ENCODE results near the gene MIER3. TPM values are rescaled to one million over a fixed set of nuclear protein-coding genes. Genes with fewer than 3 reads are reported as not detected.

MIER3 gene
- total RNA-seq, 3 donors from 2014 or later: 95.6 to 171 (median 100) TPM

- no peaks in the 10 kb centered on the region for H3K36me3 ChIP-seq (ENCODE audit: low read depth)
- DNase-seq (no peak), ATAC-seq (peak; percentile 60)
- TF ChIP-seq, protein P1, sequence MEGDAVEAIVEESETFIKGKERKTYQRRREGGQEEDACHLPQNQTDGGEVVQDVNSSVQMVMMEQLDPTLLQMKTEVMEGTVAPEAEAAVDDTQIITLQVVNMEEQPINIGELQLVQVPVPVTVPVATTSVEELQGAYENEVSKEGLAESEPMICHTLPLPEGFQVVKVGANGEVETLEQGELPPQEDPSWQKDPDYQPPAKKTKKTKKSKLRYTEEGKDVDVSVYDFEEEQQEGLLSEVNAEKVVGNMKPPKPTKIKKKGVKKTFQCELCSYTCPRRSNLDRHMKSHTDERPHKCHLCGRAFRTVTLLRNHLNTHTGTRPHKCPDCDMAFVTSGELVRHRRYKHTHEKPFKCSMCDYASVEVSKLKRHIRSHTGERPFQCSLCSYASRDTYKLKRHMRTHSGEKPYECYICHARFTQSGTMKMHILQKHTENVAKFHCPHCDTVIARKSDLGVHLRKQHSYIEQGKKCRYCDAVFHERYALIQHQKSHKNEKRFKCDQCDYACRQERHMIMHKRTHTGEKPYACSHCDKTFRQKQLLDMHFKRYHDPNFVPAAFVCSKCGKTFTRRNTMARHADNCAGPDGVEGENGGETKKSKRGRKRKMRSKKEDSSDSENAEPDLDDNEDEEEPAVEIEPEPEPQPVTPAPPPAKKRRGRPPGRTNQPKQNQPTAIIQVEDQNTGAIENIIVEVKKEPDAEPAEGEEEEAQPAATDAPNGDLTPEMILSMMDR (IDR thresholded peaks at IDR 0.05): no peak
- intact Hi-C loops (cut with DNase I, micrococcal nuclease): no loop called here
- no peaks in the 10 kb centered on the region for H3K9me3 ChIP-seq
- peaks cover 6% of the 10 kb centered on the region for H3K4me1 ChIP-seq (ENCODE audit: low read depth)
- H3K4me3 ChIP-seq: no peak overlapping the region
Measured at GRCh38 chr5:56973473-56973872, 21.6 kb upstream of the MIER3 start.

DNA sequence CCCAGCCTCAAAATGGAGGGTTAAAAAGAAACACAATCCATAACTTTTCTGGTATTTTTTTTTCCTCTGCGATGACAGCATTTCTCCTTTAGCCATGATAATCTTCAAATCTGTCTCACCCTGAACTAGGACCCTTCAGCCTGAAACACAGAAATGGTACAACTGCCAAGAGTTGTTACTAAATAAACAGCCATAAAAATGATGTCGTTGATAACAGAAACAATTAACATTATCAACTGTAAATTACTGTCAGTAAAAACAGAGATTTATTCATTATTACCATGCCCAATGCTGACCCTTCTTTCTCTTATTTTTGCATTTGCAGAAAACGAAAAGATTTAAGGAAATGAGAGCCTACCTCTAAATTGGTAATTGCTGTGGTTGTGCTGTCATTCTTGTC, 19.4 kb upstream of the MIER3 start:
- ATAC-seq (no peak), DNase-seq (no peak)
- Histone ChIP-seq H3K4me3 (no peak overlapping the region), H3K36me3 (ENCODE audit: low read depth) (no peaks in the 10 kb centered on the region), H3K4me1 (ENCODE audit: low read depth) (peaks cover 6% of the 10 kb centered on the region), H3K9me3 (no peaks in the 10 kb centered on the region)
- TF ChIP-seq, protein P1 (IDR thresholded peaks at IDR 0.05): no peak
- intact Hi-C loops (cut with DNase I, micrococcal nuclease): no loop called here

GRCh38 chr5:56964173-56964572, 12.2 kb upstream of the MIER3 start:
- DNase-seq (no peak), ATAC-seq (peak; percentile 91)
- TF ChIP-seq, protein P1 (IDR thresholded peaks at IDR 0.05): no peak
- Histone ChIP-seq H3K36me3 (ENCODE audit: low read depth) (no peaks in the 10 kb centered on the region), H3K9me3 (no peaks in the 10 kb centered on the region), H3K4me1 (ENCODE audit: low read depth) (peaks cover 11% of the 10 kb centered on the region), H3K4me3 (no peak overlapping the region)
- intact Hi-C loops (cut with DNase I, micrococcal nuclease): no loop called here

DNA sequence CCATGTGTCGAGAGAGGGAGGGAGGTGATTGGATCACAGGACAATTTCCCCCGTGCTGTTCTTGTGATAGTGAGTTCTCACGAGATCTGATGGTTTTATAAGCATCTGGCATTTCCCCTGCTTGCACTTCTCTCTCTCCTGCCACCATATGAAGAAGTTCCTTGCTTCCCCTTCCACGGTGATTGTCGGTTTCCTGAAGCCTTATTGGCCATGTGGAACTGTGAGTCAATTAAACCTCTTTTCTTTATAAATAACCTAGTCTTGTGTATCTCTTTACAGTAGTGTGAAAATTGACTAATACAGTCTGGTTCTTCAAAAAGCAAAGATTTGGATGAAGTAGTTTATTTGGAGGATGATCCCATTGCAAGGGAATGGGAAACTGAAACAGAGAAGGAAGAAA, 11.3 kb upstream of the MIER3 start:
- intact Hi-C loops (cut with DNase I, micrococcal nuclease): no loop called here
- Histone ChIP-seq H3K4me3 (no peak overlapping the region), H3K36me3 (ENCODE audit: low read depth) (no peaks in the 10 kb centered on the region), H3K9me3 (no peaks in the 10 kb centered on the region), H3K4me1 (ENCODE audit: low read depth) (peaks cover 11% of the 10 kb centered on the region)
- no peak for DNase-seq
- TF ChIP-seq, protein P1 (IDR thresholded peaks at IDR 0.05): no peak
- ATAC-seq: no peak

- ATAC-seq: peak; percentile 3
- TF ChIP-seq, protein P1 (IDR thresholded peaks at IDR 0.05): no peak
- Histone ChIP-seq H3K4me3 (no peak overlapping the region), H3K9me3 (no peaks in the 10 kb centered on the region), H3K36me3 (ENCODE audit: low read depth) (no peaks in the 10 kb centered on the region), H3K4me1 (ENCODE audit: low read depth) (peaks cover 15% of the 10 kb centered on the region)
- intact Hi-C loops (cut with DNase I, micrococcal nuclease): no loop called here
- no peak for DNase-seq
Measured at GRCh38 chr5:56962286-56962685, 10.4 kb upstream of the MIER3 start.

DNA sequence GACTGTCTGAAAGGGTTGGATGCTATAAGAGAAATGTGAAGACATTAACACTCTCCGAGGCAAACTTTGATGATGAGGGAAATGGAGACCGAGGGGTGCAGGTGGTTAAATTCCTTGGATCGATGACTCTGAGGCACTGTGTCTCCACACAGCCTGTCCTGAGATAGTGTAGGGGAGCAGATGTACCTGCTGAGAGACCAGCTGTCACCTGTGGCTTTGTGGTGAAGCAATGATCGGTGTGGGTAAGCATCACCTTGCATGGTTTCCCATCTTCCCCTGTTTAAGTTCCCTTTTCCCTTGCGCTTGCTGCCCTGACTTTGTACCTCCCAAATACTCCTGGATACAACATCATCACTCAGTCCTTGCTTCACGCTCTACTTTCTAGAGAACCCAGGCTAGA, 9.8 kb upstream of the MIER3 start:
- TF ChIP-seq, protein P1 (IDR thresholded peaks at IDR 0.05): no peak
- no peak overlapping the region for H3K4me3 ChIP-seq
- H3K4me1 ChIP-seq (ENCODE audit: low read depth): peaks cover 15% of the 10 kb centered on the region
- intact Hi-C loops (cut with DNase I, micrococcal nuclease): no loop called here
- DNase-seq (no peak), ATAC-seq (no peak)
- no peaks in the 10 kb centered on the region for H3K9me3 ChIP-seq
- H3K36me3 ChIP-seq (ENCODE audit: low read depth): no peaks in the 10 kb centered on the region

All from mucosa of descending colon (tissue), 3 donors.